RWPE2 (cell line): ENCODE results near the gene SPRY1.

ENCODE experiments used
- ATAC-seq: fragments of 200-7000 bp; cut with Tn5 transposase; 3 replicates; pipeline ENCODE4 v1.9.1; 2021; ENCODE audit warnings: low read depth
- DNase-seq: peaks from one replicate; pipeline ENCODE4 v3.0.0-alpha.2; 2020; ENCODE audit warnings: low spot score
- H3K27ac ChIP-seq: fragments of 450-650 bp; 2 replicates; pipeline ENCODE4 v1.5.1; 2017; ENCODE audit warnings: mild to moderate bottlenecking; ENCODE audit not compliant: poor library complexity, severe bottlenecking
- H3K27me3 ChIP-seq: fragments of 250-450 bp; sonication (Bioruptor Pico); 2 replicates; pipeline ENCODE4 v1.5.1; 2021; ENCODE audit warnings: mild to moderate bottlenecking, moderate library complexity; ENCODE audit not compliant: insufficient read depth, poor library complexity, severe bottlenecking
- H3K36me3 ChIP-seq: fragments of 250-450 bp; sonication (Bioruptor Pico); 2 replicates; pipeline ENCODE4 v1.5.1; 2020; ENCODE audit warnings: low read depth, mild to moderate bottlenecking, moderate library complexity
- H3K4me1 ChIP-seq: fragments of 250-450 bp; sonication (Bioruptor Pico); 2 replicates; pipeline ENCODE4 v1.5.1; 2021; ENCODE audit warnings: mild to moderate bottlenecking, moderate library complexity; ENCODE audit not compliant: insufficient read depth, poor library complexity, severe bottlenecking
- H3K4me3 ChIP-seq: fragments of 250-450 bp; sonication (Bioruptor Pico); 2 replicates; pipeline ENCODE4 v1.5.1; 2021; ENCODE audit warnings: mild to moderate bottlenecking, moderate library complexity; ENCODE audit not compliant: severe bottlenecking
- H3K9me3 ChIP-seq: fragments of 250-450 bp; sonication (Bioruptor Pico); 2 replicates; pipeline ENCODE4 v1.5.1; 2021; ENCODE audit warnings: mild to moderate bottlenecking, moderate library complexity; ENCODE audit not compliant: severe bottlenecking
- TF ChIP-seq, protein P1 (sequence below): fragments of 450-650 bp; IDR thresholded peaks from one replicate; pipeline ENCODE4 v1.5.1; 2017; ENCODE audit warnings: mild to moderate bottlenecking, moderate library complexity; ENCODE audit not compliant: poor library complexity, severe bottlenecking

The SPRY1 gene

DNA sequence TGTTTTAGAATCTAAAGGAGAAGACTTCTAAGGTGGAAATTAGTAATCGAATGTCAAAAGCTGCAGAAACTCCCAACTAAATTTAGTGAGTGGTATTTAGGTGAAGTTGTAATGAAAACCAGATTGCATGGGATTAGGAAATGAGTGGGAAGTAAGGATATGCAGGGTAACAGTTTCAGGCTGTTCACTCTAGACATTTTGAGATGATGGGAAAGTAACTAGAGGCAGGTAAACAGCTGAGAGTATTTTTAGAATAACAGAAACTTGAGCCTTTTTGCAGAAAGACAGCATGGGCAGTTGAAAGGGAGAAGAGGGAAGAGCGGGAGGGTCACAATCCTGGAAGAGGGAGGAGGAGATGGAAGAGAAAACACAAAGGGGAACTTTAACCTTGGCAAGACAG lies 12.7 kb downstream of the SPRY1 start:
- no peaks in the 10 kb centered on the region for H3K36me3 ChIP-seq

GRCh38 chr4:123411514-123411913 lies 14.9 kb downstream of the SPRY1 start:
- peaks cover 22% of the 10 kb centered on the region for H3K4me1 ChIP-seq
- TF ChIP-seq, protein P1, sequence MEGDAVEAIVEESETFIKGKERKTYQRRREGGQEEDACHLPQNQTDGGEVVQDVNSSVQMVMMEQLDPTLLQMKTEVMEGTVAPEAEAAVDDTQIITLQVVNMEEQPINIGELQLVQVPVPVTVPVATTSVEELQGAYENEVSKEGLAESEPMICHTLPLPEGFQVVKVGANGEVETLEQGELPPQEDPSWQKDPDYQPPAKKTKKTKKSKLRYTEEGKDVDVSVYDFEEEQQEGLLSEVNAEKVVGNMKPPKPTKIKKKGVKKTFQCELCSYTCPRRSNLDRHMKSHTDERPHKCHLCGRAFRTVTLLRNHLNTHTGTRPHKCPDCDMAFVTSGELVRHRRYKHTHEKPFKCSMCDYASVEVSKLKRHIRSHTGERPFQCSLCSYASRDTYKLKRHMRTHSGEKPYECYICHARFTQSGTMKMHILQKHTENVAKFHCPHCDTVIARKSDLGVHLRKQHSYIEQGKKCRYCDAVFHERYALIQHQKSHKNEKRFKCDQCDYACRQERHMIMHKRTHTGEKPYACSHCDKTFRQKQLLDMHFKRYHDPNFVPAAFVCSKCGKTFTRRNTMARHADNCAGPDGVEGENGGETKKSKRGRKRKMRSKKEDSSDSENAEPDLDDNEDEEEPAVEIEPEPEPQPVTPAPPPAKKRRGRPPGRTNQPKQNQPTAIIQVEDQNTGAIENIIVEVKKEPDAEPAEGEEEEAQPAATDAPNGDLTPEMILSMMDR, result no peak
- H3K27ac ChIP-seq, result no peak overlapping the region
- no peaks in the 10 kb centered on the region for H3K27me3 ChIP-seq
- no peaks in the 10 kb centered on the region for H3K9me3 ChIP-seq
- H3K4me3 ChIP-seq, result no peak overlapping the region
- DNase-seq (no peak), ATAC-seq (no peak)
- no peaks in the 10 kb centered on the region for H3K36me3 ChIP-seq

More for the DNA sequence above, 12.7 kb downstream of the SPRY1 start:
- TF ChIP-seq, protein P1, result no peak
- H3K27me3 ChIP-seq, result no peaks in the 10 kb centered on the region
- DNase-seq (no peak), ATAC-seq (no peak)
- H3K27ac ChIP-seq, result no peak overlapping the region
- H3K4me3 ChIP-seq, result no peak overlapping the region
- peaks cover 8% of the 10 kb centered on the region for H3K4me1 ChIP-seq
- H3K9me3 ChIP-seq, result no peaks in the 10 kb centered on the region

GRCh38 chr4:123412091-123412505 lies 15.5 kb downstream of the SPRY1 start:
- no peak for DNase-seq
- Histone ChIP-seq H3K27ac (no peak overlapping the region), H3K4me1 (peaks cover 28% of the 10 kb centered on the region)

GRCh38 chr4:123412700-123413512 lies 16.3 kb downstream of the SPRY1 start:
- no peak for DNase-seq
- TF ChIP-seq, protein P1, result no peak
- Histone ChIP-seq H3K36me3 (no peaks in the 10 kb centered on the region), H3K27me3 (no peaks in the 10 kb centered on the region), H3K4me3 (no peak overlapping the region), H3K4me1 (peaks cover 36% of the 10 kb centered on the region), H3K9me3 (no peaks in the 10 kb centered on the region), H3K27ac (no peak overlapping the region)
- ATAC-seq, result no peak

More at GRCh38 chr4:123412091-123412505, 15.5 kb downstream of the SPRY1 start:
- H3K36me3 ChIP-seq, result no peaks in the 10 kb centered on the region
- no peaks in the 10 kb centered on the region for H3K27me3 ChIP-seq
- TF ChIP-seq, protein P1, result no peak
- ATAC-seq, result no peak
- no peak overlapping the region for H3K4me3 ChIP-seq
- H3K9me3 ChIP-seq, result no peaks in the 10 kb centered on the region

DNA sequence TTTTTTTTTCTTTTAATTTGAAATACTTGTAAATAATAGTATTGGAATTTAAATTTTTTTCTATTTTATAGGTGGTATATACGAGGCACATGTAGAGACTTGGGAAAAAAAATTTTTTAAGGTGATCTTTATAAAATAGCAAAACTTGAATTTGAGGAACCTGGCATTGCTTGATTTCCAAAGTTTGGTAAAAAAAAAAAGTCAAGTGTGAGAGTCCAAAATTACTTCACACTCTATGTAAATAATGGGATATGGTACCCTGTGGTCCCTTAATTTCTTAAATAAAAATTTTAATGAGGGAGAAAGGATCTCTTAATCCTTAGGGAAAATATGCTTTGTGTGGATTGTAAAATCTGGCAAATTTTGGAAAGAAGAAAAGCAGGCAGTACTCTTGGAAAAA lies 19.0 kb downstream of the SPRY1 start:
- DNase-seq (no peak), ATAC-seq (no peak)
- no peaks in the 10 kb centered on the region for H3K9me3 ChIP-seq
- H3K4me1 ChIP-seq, result peaks cover 48% of the 10 kb centered on the region
- no peak overlapping the region for H3K4me3 ChIP-seq
- TF ChIP-seq, protein P1, result no peak
- H3K36me3 ChIP-seq, result no peaks in the 10 kb centered on the region
- peak overlapping the region; percentile 84 for H3K27ac ChIP-seq
- no peaks in the 10 kb centered on the region for H3K27me3 ChIP-seq
